NOMO-1 treated with dmso at 0.1 percent for 144 hours (cell line): Measurements from ENCODE around the gene LYST.

Experiments
- DNase-seq: peaks from one replicate; lab custom pipeline; 2025; ENCODE audit not compliant: unreplicated experiment; lab: John Stamatoyannopoulos, UW

The LYST gene

DNA sequence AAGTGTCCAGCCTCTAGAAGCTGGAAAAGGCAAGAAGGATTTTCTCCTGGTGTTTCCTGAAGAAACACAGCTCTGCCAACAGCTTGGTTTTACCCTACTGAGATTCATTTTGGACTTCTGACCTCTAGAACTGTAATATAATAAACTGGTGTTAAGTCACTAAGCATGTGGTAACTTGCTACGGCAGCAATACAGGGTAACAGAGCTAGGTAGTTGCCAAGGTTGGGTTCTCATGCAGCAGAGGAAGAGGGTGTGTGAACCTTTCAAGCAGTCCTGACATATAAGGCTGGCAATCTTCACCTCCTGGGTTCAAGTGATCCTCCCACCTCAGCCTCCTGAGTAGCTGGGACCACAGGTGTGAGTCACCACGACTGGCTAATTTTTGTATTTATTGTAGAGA lies 253.1 kb downstream of the LYST start:
- no peak for DNase-seq

- DNase-seq, result no peak
Measured at GRCh38 chr1:235612761-235613160, 253.9 kb downstream of the LYST start.
